ENCODE data around the gene SPECC1.

- TF ChIP-seq CTCF (IDR thresholded peaks at IDR 0.05) (no peak), POLR2A (IDR thresholded peaks at IDR 0.05) (no peak), EP300 (IDR thresholded peaks at IDR 0.05) (no peak)
Measured at GRCh38 chr17:20143740-20144139, 134.6 kb downstream of the SPECC1 start.
